22Rv1 (cell line): Measurements from ENCODE around the gene PANX2.

Experiments
- ZFX ChIP-seq: fragments of 450-650 bp; IDR thresholded peaks from 2 replicates; pipeline ENCODE4 v1.6.1; 2017; ENCODE audit warnings: antibody characterized with exemption, borderline replicate concordance
- TF ChIP-seq, protein P1 (sequence below): fragments of 450-650 bp; IDR thresholded peaks from 2 replicates; pipeline ENCODE4 v1.5.1; 2017; ENCODE audit warnings: mild to moderate bottlenecking

DNA sequence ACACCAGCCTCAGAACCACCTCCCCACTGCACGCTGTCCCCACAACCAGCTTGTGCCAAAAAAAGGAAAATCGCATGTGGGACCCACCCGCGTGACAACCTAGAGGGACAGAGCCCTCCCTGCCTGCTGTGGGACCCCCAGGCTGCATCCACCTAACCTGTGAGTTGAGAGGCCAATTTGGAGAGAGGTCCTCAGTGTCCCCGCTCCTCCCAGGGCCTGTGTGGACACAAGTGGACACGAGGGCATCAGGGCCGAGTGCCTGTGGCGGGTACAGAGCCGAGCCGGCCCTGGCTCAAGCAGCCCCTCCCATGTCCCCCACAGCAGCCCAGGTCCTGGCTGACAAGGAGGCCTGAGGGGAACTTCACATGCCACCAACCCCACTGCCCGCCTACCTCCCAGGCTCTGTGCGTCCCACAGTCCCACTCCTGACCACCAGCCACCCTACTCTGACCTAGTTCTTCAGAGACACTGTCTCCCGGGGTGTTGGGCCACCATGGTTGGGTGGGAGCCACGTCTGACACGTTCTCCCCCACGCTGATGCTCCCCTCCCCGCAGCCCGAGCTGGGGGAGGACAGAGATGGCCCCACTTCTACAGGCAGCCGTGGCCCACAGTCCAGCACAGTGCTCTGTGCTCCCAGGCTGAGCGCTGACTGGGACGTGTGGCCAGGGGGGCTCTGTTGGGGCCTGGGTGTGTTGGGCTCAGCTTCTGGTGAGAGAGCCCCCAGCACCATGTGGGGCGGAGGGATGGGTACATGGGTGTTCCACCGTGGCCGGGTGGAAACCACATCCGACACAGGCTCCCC, 49.5 kb downstream of the PANX2 start:
- TF ChIP-seq, protein P1, sequence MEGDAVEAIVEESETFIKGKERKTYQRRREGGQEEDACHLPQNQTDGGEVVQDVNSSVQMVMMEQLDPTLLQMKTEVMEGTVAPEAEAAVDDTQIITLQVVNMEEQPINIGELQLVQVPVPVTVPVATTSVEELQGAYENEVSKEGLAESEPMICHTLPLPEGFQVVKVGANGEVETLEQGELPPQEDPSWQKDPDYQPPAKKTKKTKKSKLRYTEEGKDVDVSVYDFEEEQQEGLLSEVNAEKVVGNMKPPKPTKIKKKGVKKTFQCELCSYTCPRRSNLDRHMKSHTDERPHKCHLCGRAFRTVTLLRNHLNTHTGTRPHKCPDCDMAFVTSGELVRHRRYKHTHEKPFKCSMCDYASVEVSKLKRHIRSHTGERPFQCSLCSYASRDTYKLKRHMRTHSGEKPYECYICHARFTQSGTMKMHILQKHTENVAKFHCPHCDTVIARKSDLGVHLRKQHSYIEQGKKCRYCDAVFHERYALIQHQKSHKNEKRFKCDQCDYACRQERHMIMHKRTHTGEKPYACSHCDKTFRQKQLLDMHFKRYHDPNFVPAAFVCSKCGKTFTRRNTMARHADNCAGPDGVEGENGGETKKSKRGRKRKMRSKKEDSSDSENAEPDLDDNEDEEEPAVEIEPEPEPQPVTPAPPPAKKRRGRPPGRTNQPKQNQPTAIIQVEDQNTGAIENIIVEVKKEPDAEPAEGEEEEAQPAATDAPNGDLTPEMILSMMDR = no peak
- no peak for TF ChIP-seq ZFX
